ENCODE data around the gene FRMD4A.

Gene FRMD4A

GRCh38 chr10:13751191-13751764, 579.4 kb downstream of the FRMD4A start:
- DNase-seq (ENCODE audit: low read depth), result no peak

- no peak for DNase-seq (ENCODE audit: low read depth)
These were observed 580.2 kb downstream of the FRMD4A start for GRCh38 chr10:13750299-13751190.

- no peak for DNase-seq (ENCODE audit: low read depth)
These were observed 585.5 kb downstream of the FRMD4A start for GRCh38 chr10:13745271-13745670.

- no peak for DNase-seq (ENCODE audit: low read depth)
These were observed 586.8 kb downstream of the FRMD4A start for GRCh38 chr10:13743963-13744362.

GRCh38 chr10:13743101-13743693, 587.5 kb downstream of the FRMD4A start:
- DNase-seq (ENCODE audit: low read depth), result no peak

GRCh38 chr10:13741438-13741837, 589.3 kb downstream of the FRMD4A start:
- no peak for DNase-seq (ENCODE audit: low read depth)

- no peak for DNase-seq (ENCODE audit: low read depth)
These were observed 590.3 kb downstream of the FRMD4A start for GRCh38 chr10:13740461-13740860.

GRCh38 chr10:13739183-13739582, 591.5 kb downstream of the FRMD4A start:
- no peak for DNase-seq (ENCODE audit: low read depth)

GRCh38 chr10:13736506-13736905, 594.2 kb downstream of the FRMD4A start:
- DNase-seq (ENCODE audit: low read depth), result no peak

- DNase-seq (ENCODE audit: low read depth), result no peak
These were observed 596.6 kb downstream of the FRMD4A start for GRCh38 chr10:13734151-13734550.

GRCh38 chr10:13733071-13733470, 597.7 kb downstream of the FRMD4A start:
- DNase-seq (ENCODE audit: low read depth), result no peak

GRCh38 chr10:13732465-13732881, 598.3 kb downstream of the FRMD4A start:
- no peak for DNase-seq (ENCODE audit: low read depth)

GRCh38 chr10:13731799-13732198, 598.9 kb downstream of the FRMD4A start:
- no peak for DNase-seq (ENCODE audit: low read depth)

GRCh38 chr10:13730956-13731355, 599.8 kb downstream of the FRMD4A start:
- no peak for DNase-seq (ENCODE audit: low read depth)

GRCh38 chr10:13730306-13730652, 600.4 kb downstream of the FRMD4A start:
- no peak for DNase-seq (ENCODE audit: low read depth)

- no peak for DNase-seq (ENCODE audit: low read depth)
These were observed 601.0 kb downstream of the FRMD4A start for GRCh38 chr10:13729586-13730305.

GRCh38 chr10:13728898-13729535, 601.7 kb downstream of the FRMD4A start:
- no peak for DNase-seq (ENCODE audit: low read depth)

GRCh38 chr10:13725594-13725993, 605.1 kb downstream of the FRMD4A start:
- no peak for DNase-seq (ENCODE audit: low read depth)

- DNase-seq (ENCODE audit: low read depth), result no peak
These were observed 606.2 kb downstream of the FRMD4A start for GRCh38 chr10:13724484-13724883.

- DNase-seq (ENCODE audit: low read depth), result no peak
These were observed 607.7 kb downstream of the FRMD4A start for GRCh38 chr10:13722747-13723653.

- no peak for DNase-seq (ENCODE audit: low read depth)
These were observed 609.2 kb downstream of the FRMD4A start for GRCh38 chr10:13721486-13721885.
